Endodermal cell (in vitro differentiated cells): ENCODE measurements around the gene PLXNC1. TPM values are rescaled to one million over a fixed set of nuclear protein-coding genes. Genes with fewer than 3 reads are reported as not detected.

ENCODE experiments used
- DNase-seq: peaks from one replicate; pipeline ENCODE4 v3.0.0-alpha.2; 2017
- H3K27ac ChIP-seq: 2 replicates; pipeline ENCODE4 v1.5.1; 2013; ENCODE audit warnings: mild to moderate bottlenecking, low read depth, low read length, moderate library complexity
- H3K27me3 ChIP-seq: 2 replicates; pipeline ENCODE4 v1.6.1; 2013; ENCODE audit warnings: mild to moderate bottlenecking, low read length, moderate library complexity; ENCODE audit not compliant: insufficient read depth, control insufficient read depth, poor library complexity, severe bottlenecking
- H3K36me3 ChIP-seq: 2 replicates; pipeline ENCODE4 v1.7.0; 2013; ENCODE audit warnings: mild to moderate bottlenecking, low read length, moderate library complexity; ENCODE audit not compliant: control insufficient read depth, insufficient read depth
- H3K4me1 ChIP-seq: one replicate; pipeline ENCODE4 v1.7.0; 2013; ENCODE audit warnings: low read length; ENCODE audit not compliant: control insufficient read depth, insufficient read depth
- H3K4me3 ChIP-seq: 2 replicates; pipeline ENCODE4 v1.5.1; 2013; ENCODE audit warnings: mild to moderate bottlenecking, low read length, moderate library complexity
- H3K9ac ChIP-seq: 2 replicates; pipeline ENCODE4 v1.6.1; 2013; ENCODE audit warnings: mild to moderate bottlenecking, low read length, moderate library complexity; ENCODE audit not compliant: poor library complexity, severe bottlenecking; ENCODE audit errors: extremely low read depth
- H3K9me3 ChIP-seq: 2 replicates; pipeline ENCODE4 v1.6.1; 2013; ENCODE audit warnings: mild to moderate bottlenecking, low read length, moderate library complexity; ENCODE audit not compliant: control insufficient read depth
- H3K27ac Mint-ChIP-seq: 2 replicates; pipeline ENCODE4 v1.8.0; 2020; ENCODE audit warnings: mixed read lengths
- H3K27me3 Mint-ChIP-seq: 2 replicates; pipeline ENCODE4 v1.8.0; 2021; ENCODE audit warnings: mild to moderate bottlenecking, mixed read lengths; ENCODE audit not compliant: insufficient read depth
- H3K36me3 Mint-ChIP-seq: 2 replicates; pipeline ENCODE4 v1.8.0; 2020; ENCODE audit warnings: low read depth, mixed read lengths
- H3K4me1 Mint-ChIP-seq: 2 replicates; pipeline ENCODE4 v1.8.0; 2020; ENCODE audit warnings: mixed read lengths
- H3K4me3 Mint-ChIP-seq: 2 replicates; pipeline ENCODE4 v1.8.0; 2020; ENCODE audit warnings: mild to moderate bottlenecking, moderate library complexity, mixed read lengths
- H3K9me3 Mint-ChIP-seq: 2 replicates; pipeline ENCODE4 v1.8.0; 2020; ENCODE audit warnings: mild to moderate bottlenecking, mixed read lengths
- WGBS, 2 experiments: methylation state at CpG; one replicate each; pipeline versions ENCODE4 v1.1.5 to v1.1.7; 2013; ENCODE audit warnings: missing lambda C conversion rate in 2 of 2, mixed read lengths in 1 of 2; ENCODE audit not compliant: insufficient coverage in 1 of 2, insufficient read length in 1 of 2; 5-methylcytosine and 5-hydroxymethylcytosine counted together
- total RNA-seq, 2 donors: library from RNA; stranded (reverse); fragmentation: NEBNext Ultra II Directional in 1 of 2; extraction: Animal tissue kit (Norgen Biotek cat#: 25700) in 1 of 2; gene quantifications; 2 replicates in 1 of 2; 3 replicates in 1 of 2; pipeline ENCODE4 v1.2.1, GENCODE V29; 2021
- TF ChIP-seq, protein P1 (sequence below): fragments of 200-600 bp; sonication (generic); conservative IDR thresholded peaks from 2 replicates; pipeline ENCODE4 v1.5.0; 2021; ENCODE audit warnings: antibody characterized with exemption, mild to moderate bottlenecking

Gene PLXNC1
- total RNA-seq, 2 donors from 2014 or later, result 1.6 to 1.9 TPM

DNA sequence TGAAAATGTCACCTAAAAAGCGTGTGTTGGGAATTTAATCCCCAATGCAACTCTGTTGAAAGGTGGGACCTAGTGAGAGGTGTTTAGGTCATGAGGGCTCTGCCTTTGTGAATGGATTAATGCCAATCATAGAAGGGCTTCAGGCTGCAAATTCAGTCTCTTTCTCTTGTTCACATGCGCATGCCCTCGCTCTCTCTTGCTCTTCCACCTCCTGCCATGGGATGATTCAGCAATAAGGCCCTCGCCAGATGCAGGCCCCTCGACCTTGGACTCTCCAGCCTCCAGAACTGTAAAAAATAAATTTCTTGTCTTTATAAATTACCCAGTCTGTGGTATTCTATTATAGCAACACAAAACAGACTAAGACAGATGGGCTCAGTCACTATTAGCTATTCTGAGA, 55.4 kb downstream of the PLXNC1 start:
- Histone ChIP-seq H3K36me3 (no peaks in the 10 kb centered on the region), H3K4me1 (peaks cover 4% of the 10 kb centered on the region), H3K9me3 (no peaks in the 10 kb centered on the region), H3K27ac (no peak overlapping the region), H3K9ac (no peak overlapping the region), H3K27me3 (no peaks in the 10 kb centered on the region), H3K4me3 (no peak overlapping the region)
- Mint-ChIP-seq H3K9me3 (peaks cover 1% of the 10 kb centered on the region), H3K27me3 (no peaks in the 10 kb centered on the region), H3K27ac (no peak overlapping the region), H3K4me1 (peaks cover 6% of the 10 kb centered on the region), H3K36me3 (no peaks in the 10 kb centered on the region), H3K4me3 (no peak overlapping the region)
- DNase-seq, result peak; percentile 62
- TF ChIP-seq, protein P1, sequence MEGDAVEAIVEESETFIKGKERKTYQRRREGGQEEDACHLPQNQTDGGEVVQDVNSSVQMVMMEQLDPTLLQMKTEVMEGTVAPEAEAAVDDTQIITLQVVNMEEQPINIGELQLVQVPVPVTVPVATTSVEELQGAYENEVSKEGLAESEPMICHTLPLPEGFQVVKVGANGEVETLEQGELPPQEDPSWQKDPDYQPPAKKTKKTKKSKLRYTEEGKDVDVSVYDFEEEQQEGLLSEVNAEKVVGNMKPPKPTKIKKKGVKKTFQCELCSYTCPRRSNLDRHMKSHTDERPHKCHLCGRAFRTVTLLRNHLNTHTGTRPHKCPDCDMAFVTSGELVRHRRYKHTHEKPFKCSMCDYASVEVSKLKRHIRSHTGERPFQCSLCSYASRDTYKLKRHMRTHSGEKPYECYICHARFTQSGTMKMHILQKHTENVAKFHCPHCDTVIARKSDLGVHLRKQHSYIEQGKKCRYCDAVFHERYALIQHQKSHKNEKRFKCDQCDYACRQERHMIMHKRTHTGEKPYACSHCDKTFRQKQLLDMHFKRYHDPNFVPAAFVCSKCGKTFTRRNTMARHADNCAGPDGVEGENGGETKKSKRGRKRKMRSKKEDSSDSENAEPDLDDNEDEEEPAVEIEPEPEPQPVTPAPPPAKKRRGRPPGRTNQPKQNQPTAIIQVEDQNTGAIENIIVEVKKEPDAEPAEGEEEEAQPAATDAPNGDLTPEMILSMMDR, result no peak
- WGBS, 2 experiments, result 86 to 93% methylated on average over 2 to 5 of the region's 5 CpGs

DNA sequence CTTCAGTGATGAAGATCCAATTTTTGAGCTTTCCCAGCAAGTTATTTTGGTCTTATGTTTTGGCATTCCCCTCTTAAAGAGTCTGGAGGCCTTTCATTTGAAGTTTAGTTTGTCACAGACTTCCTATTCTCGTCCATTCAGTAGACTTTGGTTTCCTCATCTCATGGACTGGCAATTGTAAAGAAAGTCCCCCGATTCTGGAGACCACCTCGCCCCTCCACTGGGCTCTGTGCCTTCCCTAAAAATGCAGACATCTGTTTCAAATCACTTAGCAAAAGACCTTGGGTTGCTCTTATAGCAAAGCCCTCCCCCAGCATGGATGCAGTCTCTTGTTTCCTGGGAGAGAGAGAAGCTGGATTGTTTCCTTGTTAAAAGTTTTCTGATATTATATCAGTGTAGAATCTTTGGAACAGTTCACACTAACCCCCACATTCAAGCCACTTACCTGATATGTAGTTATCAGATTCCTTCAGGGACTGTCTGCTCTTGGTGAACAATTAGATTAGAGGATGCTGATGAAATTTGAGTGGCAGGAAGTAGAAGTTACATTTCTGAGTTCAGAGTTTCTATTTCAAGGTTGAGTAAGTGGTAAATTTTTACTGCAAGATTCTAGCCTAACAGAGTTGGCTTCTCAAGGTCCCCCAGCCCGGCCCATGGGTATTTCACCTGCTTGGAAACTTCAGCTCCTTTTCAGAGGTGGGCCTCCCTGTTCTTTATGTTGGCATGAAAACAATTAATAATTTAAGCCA, 56.3 kb downstream of the PLXNC1 start:
- Histone ChIP-seq H3K4me3 (no peak overlapping the region), H3K36me3 (no peaks in the 10 kb centered on the region), H3K4me1 (peaks cover 4% of the 10 kb centered on the region), H3K27ac (no peak overlapping the region), H3K27me3 (no peaks in the 10 kb centered on the region), H3K9me3 (no peaks in the 10 kb centered on the region), H3K9ac (no peak overlapping the region)
- H3K4me3 Mint-ChIP-seq, result no peak overlapping the region
- no peak overlapping the region for H3K27ac Mint-ChIP-seq
- no peaks in the 10 kb centered on the region for H3K27me3 Mint-ChIP-seq
- peak; percentile 45 for DNase-seq
- H3K4me1 Mint-ChIP-seq, result peaks cover 6% of the 10 kb centered on the region
- peaks cover 1% of the 10 kb centered on the region for H3K9me3 Mint-ChIP-seq
- WGBS, 2 experiments, result 82 to 90% methylated on average over 3 to 4 of the region's 4 CpGs
- TF ChIP-seq, protein P1, result no peak
- H3K36me3 Mint-ChIP-seq, result no peaks in the 10 kb centered on the region

DNA sequence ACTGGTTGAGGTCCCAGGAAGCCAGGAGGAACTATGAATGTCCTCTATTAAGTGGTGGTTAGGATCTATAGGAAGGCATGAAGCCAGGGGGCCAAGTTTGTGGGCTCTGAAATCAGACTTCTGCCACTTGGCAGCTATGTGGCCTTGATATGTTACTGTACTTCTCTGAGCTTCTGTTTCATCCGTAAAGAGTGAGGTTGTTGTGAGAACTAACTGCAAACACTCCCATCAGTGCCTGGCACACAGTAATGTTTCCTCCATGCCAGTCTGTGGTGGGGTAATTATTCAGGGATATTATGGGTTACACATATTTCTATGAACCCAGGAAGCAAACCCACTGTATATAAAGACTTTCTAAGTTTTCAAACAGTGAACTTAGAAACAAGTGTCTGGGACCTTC, 57.4 kb downstream of the PLXNC1 start:
- Mint-ChIP-seq H3K27ac (no peak overlapping the region), H3K36me3 (no peaks in the 10 kb centered on the region), H3K9me3 (peaks cover 1% of the 10 kb centered on the region), H3K4me3 (no peak overlapping the region), H3K27me3 (no peaks in the 10 kb centered on the region), H3K4me1 (peaks cover 6% of the 10 kb centered on the region)
- Histone ChIP-seq H3K27me3 (no peaks in the 10 kb centered on the region), H3K4me1 (peaks cover 4% of the 10 kb centered on the region), H3K9me3 (no peaks in the 10 kb centered on the region), H3K9ac (no peak overlapping the region), H3K36me3 (no peaks in the 10 kb centered on the region), H3K27ac (no peak overlapping the region), H3K4me3 (no peak overlapping the region)
- DNase-seq, result peak; percentile 43
- WGBS, 2 experiments, result 85% methylated on average over 1 of the region's 1 CpG; no CpG with 5 or more reads in 1 of the 2 experiments
- TF ChIP-seq, protein P1, result no peak
